Activated CD4-positive, alpha-beta memory T cell treated with anti-CD3 and anti-CD28 coated beads for 36 hours (primary cell): ENCODE results near the gene TGIF1. TPM values are rescaled to one million over a fixed set of nuclear protein-coding genes. Genes with fewer than 3 reads are reported as not detected.

Source experiments
- CTCF ChIA-PET: fragments of 350-600 bp; sonication (Branson Sonifier 250); formaldehyde crosslinking; loops from one replicate; lab custom pipeline; 2021; ENCODE audit warnings: antibody characterized with exemption, inconsistent platforms; lab: Charles Lee
- POLR2A ChIA-PET: fragments of 350-600 bp; sonication (Branson Sonifier 250); formaldehyde crosslinking; loops from one replicate; lab custom pipeline; 2021; ENCODE audit warnings: antibody characterized with exemption; lab: Charles Lee
- DNase-seq: peaks from one replicate; pipeline ENCODE4 v3.0.0-alpha.2; 2020
- H3K27ac Mint-ChIP-seq: one replicate; pipeline ENCODE4 v1.8.0; 2021; ENCODE audit warnings: mixed read lengths
- H3K27me3 Mint-ChIP-seq: one replicate; pipeline ENCODE4 v1.8.0; 2021; ENCODE audit warnings: mixed read lengths
- H3K36me3 Mint-ChIP-seq: one replicate; pipeline ENCODE4 v1.8.0; 2021; ENCODE audit warnings: mixed read lengths
- H3K4me1 Mint-ChIP-seq: one replicate; pipeline ENCODE4 v1.8.0; 2021; ENCODE audit warnings: low read depth, mixed read lengths
- H3K4me3 Mint-ChIP-seq: one replicate; pipeline ENCODE4 v1.8.0; 2021; ENCODE audit warnings: mild to moderate bottlenecking, mixed read lengths
- H3K9me3 Mint-ChIP-seq: one replicate; pipeline ENCODE4 v1.8.0; 2021; ENCODE audit warnings: mixed read lengths
- intact Hi-C: fragments of 100-400 bp; cut with micrococcal nuclease; formaldehyde crosslinking; loops from one replicate; pipeline ENCODE4 v1.15.1; 2023
- total RNA-seq, 2 experiments: library from RNA; stranded (reverse); gene quantifications; one replicate each; pipeline ENCODE4 v1.2.3, GENCODE V29; 2021

Gene TGIF1
- total RNA-seq, 2 experiments from 2014 or later: 45.9 to 51.4 TPM

DNA sequence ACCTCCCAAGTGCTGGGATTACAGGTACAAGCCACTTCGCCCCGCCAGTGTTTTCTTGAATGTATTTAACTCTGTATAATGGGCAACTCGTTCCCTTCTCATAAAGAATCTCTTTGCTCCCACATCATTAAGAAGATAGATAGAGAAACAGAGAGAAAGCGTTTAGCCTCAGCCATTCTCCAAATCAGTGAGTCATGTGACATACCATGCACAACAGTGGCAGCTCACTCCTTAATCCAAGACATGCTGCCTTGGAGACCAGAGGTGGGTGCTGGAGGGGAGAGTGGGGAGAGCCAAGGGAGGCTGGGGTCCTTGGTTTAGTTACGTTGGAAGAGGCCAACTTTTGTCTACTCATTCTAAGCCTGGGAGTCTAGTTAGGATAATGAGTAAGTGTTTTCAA, 54.7 kb downstream of the TGIF1 start:
- DNase-seq: no peak
- no peaks in the 10 kb centered on the region for H3K36me3 Mint-ChIP-seq
- no peak overlapping the region for H3K27ac Mint-ChIP-seq
- intact Hi-C loops: no loop called here
- peaks cover 3% of the 10 kb centered on the region for H3K4me1 Mint-ChIP-seq
- no peaks in the 10 kb centered on the region for H3K9me3 Mint-ChIP-seq
- ChIA-PET CTCF (no interaction called here), POLR2A (no interaction called here)
- peaks cover 9% of the 10 kb centered on the region for H3K27me3 Mint-ChIP-seq
- no peak overlapping the region for H3K4me3 Mint-ChIP-seq

DNA sequence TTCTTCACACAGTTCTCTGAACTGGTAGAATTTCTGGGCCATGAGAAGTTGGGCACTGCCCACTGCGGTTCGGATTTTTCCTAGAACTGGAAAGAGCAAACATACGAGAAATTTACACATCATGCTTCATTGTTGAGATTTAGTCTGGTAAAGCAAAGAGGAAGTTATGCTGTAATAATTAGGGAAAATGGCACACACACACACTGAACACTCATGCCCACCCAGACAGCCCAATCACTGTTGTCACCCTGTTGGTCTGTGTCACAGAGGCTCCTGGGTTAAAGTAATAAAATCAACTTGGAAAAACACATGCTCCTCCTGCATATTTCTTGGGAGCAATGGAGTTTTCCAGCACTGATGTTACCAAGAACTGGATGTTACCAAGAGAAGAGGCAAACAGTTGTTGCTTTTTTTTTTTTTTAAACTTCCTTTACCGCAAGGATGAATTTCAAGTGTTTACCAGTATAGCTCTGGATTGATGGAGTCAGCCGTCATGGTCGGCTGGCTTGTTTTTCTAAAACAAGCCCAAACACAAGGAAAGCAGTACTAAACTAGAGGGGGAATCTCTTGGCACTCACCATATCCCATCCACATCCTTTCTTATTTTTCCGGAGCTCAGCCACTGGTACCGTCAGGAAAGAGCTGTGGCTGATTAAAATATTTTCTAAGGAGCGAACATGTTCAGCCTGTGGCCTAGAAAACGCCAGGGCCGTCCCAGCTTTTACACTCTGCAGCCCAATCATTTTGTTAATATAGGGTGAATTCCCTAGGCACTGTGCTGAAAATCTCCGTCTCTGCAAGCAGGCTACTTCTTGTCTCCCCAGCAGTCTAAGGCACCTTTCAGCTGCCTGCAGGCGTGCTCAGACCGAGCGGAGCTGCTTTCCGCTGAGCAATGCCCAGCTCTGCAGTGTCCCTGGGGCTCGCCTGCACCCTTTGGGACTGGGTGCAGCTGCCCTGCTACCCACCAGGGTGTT, 58.9 kb downstream of the TGIF1 start:
- Mint-ChIP-seq H3K27me3 (no peaks in the 10 kb centered on the region), H3K4me1 (peaks cover 19% of the 10 kb centered on the region), H3K4me3 (no peak overlapping the region), H3K36me3 (no peaks in the 10 kb centered on the region), H3K27ac (no peak overlapping the region), H3K9me3 (peaks cover 3% of the 10 kb centered on the region)
- intact Hi-C loops: no loop called here
- ChIA-PET CTCF (interaction anchor here (1.9 kb wide), 1 partner anchor 157 kb away, joined by 5 read pairs; no protein-coding TSS in a partner anchor), POLR2A (no interaction called here)
- DNase-seq: no peak

Other genes with a start within 250 kb of the TGIF1 start
- gene MYOM1, start 230.2 kb upstream of the TGIF1 start, total RNA-seq: 1 to 10 TPM in 1 of 2 experiments, under 1 TPM in 1; 0.90 to 1.2 TPM
- gene MYL12A, start 202.4 kb upstream of the TGIF1 start, total RNA-seq: 100 to 1,000 TPM; 538 to 542 TPM
- gene MYL12B, start 188.0 kb upstream of the TGIF1 start, total RNA-seq: 100 to 1,000 TPM; 335 to 339 TPM